Brain microvascular endothelial cell (primary cell): ENCODE results near the gene TTC19.

Experiments used
- DNase-seq: peaks from one replicate; pipeline ENCODE4 v3.0.0-alpha.2; 2020
- H3K27ac ChIP-seq: fragments of 250-450 bp; sonication (Bioruptor Pico); 2 replicates; pipeline ENCODE4 v1.5.1; 2020; ENCODE audit warnings: mild to moderate bottlenecking, moderate library complexity
- H3K27me3 ChIP-seq: fragments of 250-450 bp; sonication (Bioruptor Pico); replicated peaks from 2 replicates; pipeline ENCODE4 v1.5.1; 2020; ENCODE audit warnings: mild to moderate bottlenecking
- H3K36me3 ChIP-seq: fragments of 250-450 bp; sonication (Bioruptor Pico); replicated peaks from 2 replicates; pipeline ENCODE4 v1.5.1; 2020; ENCODE audit warnings: mild to moderate bottlenecking
- H3K4me3 ChIP-seq: 2 replicates; pipeline ENCODE4 v1.5.1; 2011; ENCODE audit warnings: low read depth, mild to moderate bottlenecking, control low read depth, low read length, moderate library complexity
- CTCF ChIP-seq: IDR thresholded peaks from 2 replicates; pipeline ENCODE4 v1.5.1; 2011; ENCODE audit warnings: low read depth, mild to moderate bottlenecking, moderate library complexity, low read length, control low read depth, inconsistent platforms; ENCODE audit errors: missing control alignments
- in situ Hi-C: cut with HindIII; loops from 2 replicates; pipeline ENCODE4 v1.10.0; 2017; ENCODE audit warnings: low sequenced_read_pairs, low pct_ligation_motif_present

Gene TTC19

DNA sequence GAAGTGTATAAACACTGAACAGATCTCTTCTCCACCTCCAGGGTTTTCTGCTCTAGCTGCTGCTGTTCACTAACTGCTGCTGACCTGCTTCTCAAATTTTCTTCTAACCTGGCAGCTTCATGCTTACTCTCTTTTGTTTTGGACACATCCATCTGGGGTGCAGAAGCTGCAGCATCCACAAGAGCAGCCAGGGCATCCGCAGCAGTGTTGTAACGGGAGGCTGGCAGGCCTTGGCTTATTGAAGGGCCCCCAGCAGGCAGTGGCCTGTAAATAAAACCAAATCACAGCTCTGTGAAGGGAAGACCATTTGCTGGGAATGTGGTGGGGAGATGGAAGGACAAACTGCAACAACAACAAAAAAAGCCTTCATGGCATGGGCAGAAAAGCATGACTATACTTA is 62.0 kb downstream of the TTC19 start:
- Histone ChIP-seq H3K27ac (no peak overlapping the region), H3K4me3 (no peak overlapping the region), H3K27me3 (no peaks in the 10 kb centered on the region), H3K36me3 (peaks cover 71% of the 10 kb centered on the region)
- no peak for DNase-seq
- TF ChIP-seq CTCF = no peak
- in situ Hi-C loops = no loop called here

DNA sequence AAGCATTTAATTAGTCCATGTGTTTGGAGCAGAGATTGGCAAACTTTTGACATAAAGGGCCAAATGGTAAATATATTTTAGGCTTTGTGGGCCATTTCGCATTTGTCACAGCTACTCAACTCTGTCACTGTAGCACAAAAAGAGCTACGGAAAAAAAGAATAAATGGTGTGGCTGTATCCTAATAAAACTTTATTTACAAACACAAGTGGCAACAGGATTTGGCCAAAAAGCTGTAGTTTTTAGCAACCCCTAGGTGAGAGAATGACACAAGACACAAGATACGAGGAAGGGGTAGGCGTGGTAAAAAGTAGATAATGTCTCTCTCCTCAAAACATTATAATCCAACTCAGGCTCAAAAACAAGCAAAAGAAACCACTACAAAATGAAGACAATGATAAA is 66.5 kb downstream of the TTC19 start:
- Histone ChIP-seq H3K4me3 (no peak overlapping the region), H3K36me3 (peaks cover 72% of the 10 kb centered on the region)
- in situ Hi-C loops = no loop called here

GRCh38 chr17:16068323-16068722 is 68.7 kb downstream of the TTC19 start:
- in situ Hi-C loops = no loop called here
- Histone ChIP-seq H3K27ac (no peak overlapping the region), H3K27me3 (no peaks in the 10 kb centered on the region), H3K36me3 (peaks cover 63% of the 10 kb centered on the region), H3K4me3 (no peak overlapping the region)
- DNase-seq = no peak
- TF ChIP-seq CTCF = no peak

More for the DNA sequence above, 66.5 kb downstream of the TTC19 start:
- TF ChIP-seq CTCF = no peak
- no peak overlapping the region for H3K27ac ChIP-seq
- no peaks in the 10 kb centered on the region for H3K27me3 ChIP-seq
- no peak for DNase-seq

GRCh38 chr17:16072031-16072430 is 72.4 kb downstream of the TTC19 start:
- no peaks in the 10 kb centered on the region for H3K27me3 ChIP-seq
- in situ Hi-C loops = no loop called here
- no peak for TF ChIP-seq CTCF

DNA sequence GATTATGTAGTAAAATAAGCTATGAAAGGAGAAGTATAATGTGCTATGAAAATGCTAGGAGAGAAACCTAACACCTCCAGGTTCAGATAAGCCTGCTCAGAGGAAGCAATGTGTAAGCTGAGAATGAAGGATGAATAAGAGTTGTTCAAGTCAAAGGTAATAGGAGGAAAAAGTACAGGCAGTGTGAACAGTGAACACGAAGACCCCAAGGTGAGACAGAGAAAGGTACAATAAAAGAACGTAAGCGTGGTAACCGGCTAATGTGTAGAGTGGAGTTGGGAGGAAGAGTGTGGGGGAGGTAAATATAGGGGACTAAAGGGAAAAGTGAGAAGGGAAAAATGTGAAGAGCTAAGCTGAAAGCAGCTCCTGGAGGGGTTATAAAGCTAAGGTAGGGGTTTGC is 74.2 kb downstream of the TTC19 start:
- in situ Hi-C loops = no loop called here
- DNase-seq = no peak
- Histone ChIP-seq H3K27ac (no peak overlapping the region), H3K4me3 (no peak overlapping the region), H3K36me3 (peaks cover 57% of the 10 kb centered on the region), H3K27me3 (no peaks in the 10 kb centered on the region)
- TF ChIP-seq CTCF = no peak

More at GRCh38 chr17:16072031-16072430, 72.4 kb downstream of the TTC19 start:
- no peak for DNase-seq
- no peak overlapping the region for H3K4me3 ChIP-seq
- peaks cover 53% of the 10 kb centered on the region for H3K36me3 ChIP-seq
- H3K27ac ChIP-seq = no peak overlapping the region

DNA sequence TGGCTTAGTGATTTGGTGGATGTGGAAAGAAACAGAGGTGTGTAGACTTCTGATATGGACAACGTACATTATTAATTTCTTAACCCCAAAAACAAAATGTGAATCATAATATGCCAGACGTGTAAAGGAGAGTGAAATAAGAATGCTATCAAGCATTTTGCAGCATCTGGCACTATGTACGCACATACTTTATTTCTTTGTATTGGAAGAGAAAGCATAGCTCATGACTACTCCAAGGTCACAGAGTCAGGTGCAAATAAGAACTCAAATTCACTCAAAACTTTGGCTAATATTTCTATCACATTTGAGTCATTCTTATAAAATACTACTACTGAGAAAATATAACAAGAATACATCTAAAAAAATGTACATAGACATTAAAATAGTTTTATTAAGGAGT is 74.8 kb downstream of the TTC19 start:
- Histone ChIP-seq H3K36me3 (peaks cover 59% of the 10 kb centered on the region), H3K27me3 (no peaks in the 10 kb centered on the region), H3K4me3 (no peak overlapping the region), H3K27ac (no peak overlapping the region)
- DNase-seq = no peak
- in situ Hi-C loops = no loop called here
- TF ChIP-seq CTCF = no peak
